Effector CD8-positive, alpha-beta T cell (primary cell): ENCODE data around the gene DAGLA.
"Not testable (repeated sequence)": the region's sequence is repeated elsewhere in the genome, so short reads cannot be mapped to it uniquely, and the experiment has no call there.

ENCODE experiments used
- DNase-seq: peaks from one replicate; lab custom pipeline; 2025; lab: John Stamatoyannopoulos, UW
- total RNA-seq, 4 experiments: gene quantifications; one replicate each; lab custom pipeline; 2026; lab: John Stamatoyannopoulos, UW

Gene DAGLA
- total RNA-seq = 0 to 0.62 (median 0.29) reads per million in 4 experiments

GRCh38 chr11:61679893-61680621 is at the start of gene DAGLA:
Gene DAGLA, plus strand, starts transcription at chr11:61680391. Its CDS starts 39,765 bp downstream, at chr11:61720156.
- DNase-seq = peak; percentile 78

- no peak for DNase-seq
Measured at GRCh38 chr11:61632096-61632495, 48.1 kb upstream of the DAGLA start.

- no peak for DNase-seq
Measured at GRCh38 chr11:61635304-61635703, 44.9 kb upstream of the DAGLA start.

- DNase-seq = no peak
Measured at GRCh38 chr11:61635787-61636186, 44.4 kb upstream of the DAGLA start.

GRCh38 chr11:61636676-61637075 is 43.5 kb upstream of the DAGLA start:
- no peak for DNase-seq

- DNase-seq = no peak
Measured at GRCh38 chr11:61637277-61637676, 42.9 kb upstream of the DAGLA start.

- no peak for DNase-seq
Measured at GRCh38 chr11:61639816-61640443, 40.3 kb upstream of the DAGLA start.

GRCh38 chr11:61642162-61642561 is 38.0 kb upstream of the DAGLA start:
- no peak for DNase-seq

- no peak for DNase-seq
Measured at GRCh38 chr11:61645179-61645868, 34.9 kb upstream of the DAGLA start.

GRCh38 chr11:61647529-61647928 is 32.7 kb upstream of the DAGLA start:
- DNase-seq = no peak

GRCh38 chr11:61650781-61651571 is 29.2 kb upstream of the DAGLA start:
- no peak for DNase-seq

- DNase-seq = no peak
Measured at GRCh38 chr11:61652135-61652534, 28.1 kb upstream of the DAGLA start.

GRCh38 chr11:61654397-61654829 is 25.8 kb upstream of the DAGLA start:
- DNase-seq = no peak

GRCh38 chr11:61655266-61656159 is 24.7 kb upstream of the DAGLA start:
- not testable (repeated sequence) for DNase-seq

GRCh38 chr11:61656347-61657077 is 23.7 kb upstream of the DAGLA start:
- DNase-seq = no peak

GRCh38 chr11:61657566-61658290 is 22.5 kb upstream of the DAGLA start:
- no peak for DNase-seq

GRCh38 chr11:61659413-61660196 is 20.6 kb upstream of the DAGLA start:
- DNase-seq = no peak

- not testable (repeated sequence) for DNase-seq
Measured at GRCh38 chr11:61660997-61661396, 19.2 kb upstream of the DAGLA start.
